GM12878 (cell line): ENCODE results near the gene OTULINL. TPM values are rescaled to one million over a fixed set of nuclear protein-coding genes. Genes with fewer than 3 reads are reported as not detected.

Experiments
- ATAC-seq: fragments of 200-7000 bp; cut with Tn5 transposase; 3 replicates; pipeline ENCODE4 v1.9.1; 2020; ENCODE audit warnings: mild to moderate bottlenecking, moderate library complexity
- BruUV-seq: library from RNA; stranded (reverse); fragments of 400-500 nt; replicated peaks from 2 replicates; lab custom pipeline; 2021; lab: Mats Ljungman, UMichigan
- CTCF ChIA-PET: fragments of 300-600 bp; sonication (Branson Sonifier 250); formaldehyde crosslinking; extraction: SDS; loops from one replicate; lab custom pipeline; 2021; ENCODE audit warnings: inconsistent platforms; lab: Yijun Ruan, JAX
- POLR2A ChIA-PET: fragments of 350-600 bp; formaldehyde crosslinking; extraction: SDS; loops from one replicate; lab custom pipeline; 2021; ENCODE audit warnings: inconsistent platforms; lab: Charles Lee
- RAD21 ChIA-PET: fragments of 300-600 bp; sonication (Branson Sonifier 250); formaldehyde crosslinking; loops from one replicate; lab custom pipeline; 2023; ENCODE audit warnings: antibody characterized with exemption; ENCODE audit not compliant: unreplicated experiment; lab: Charles Lee
- SMC1A ChIA-PET: fragments of 300-600 bp; sonication (Branson Sonifier 250); formaldehyde crosslinking; loops from one replicate; lab custom pipeline; 2023; ENCODE audit not compliant: unreplicated experiment, uncharacterized antibody; lab: Charles Lee
- DNase-seq: peaks from one replicate; pipeline ENCODE4 v3.0.0-alpha.2; 2011; ENCODE audit warnings: low read depth, low spot score
- FAIRE-seq: peaks from 3 replicates; lab custom pipeline; 2011; peaks lifted over from hg19 to GRCh38; lab: Jason Lieb, UNC
- H2AFZ ChIP-seq: 2 replicates; pipeline ENCODE4 v1.6.0; 2011; ENCODE audit warnings: low read depth, low read length, control low read depth; ENCODE audit not compliant: control insufficient read depth
- H3K27ac ChIP-seq: 2 replicates; pipeline ENCODE4 v1.5.1; 2011; ENCODE audit warnings: control low read depth; ENCODE audit not compliant: control insufficient read depth, insufficient read depth
- H3K27me3 ChIP-seq, 2 experiments: replicated peaks in 1 of 2; 2 replicates each; pipeline versions ENCODE4 v1.6.0 to v1.6.1; 2011; ENCODE audit warnings: low read length in 1 of 2; ENCODE audit not compliant: control insufficient read depth in 2 of 2, insufficient read depth in 2 of 2
- H3K36me3 ChIP-seq, 2 experiments: 2 replicates each; pipeline ENCODE4 v1.5.1; 2011; ENCODE audit warnings: low read length in 1 of 2; ENCODE audit not compliant: control insufficient read depth in 2 of 2, insufficient read depth in 2 of 2
- H3K4me1 ChIP-seq: 2 replicates; pipeline ENCODE4 v1.6.1; 2011; ENCODE audit warnings: mild to moderate bottlenecking, low read length, moderate library complexity, mixed read lengths; ENCODE audit not compliant: control insufficient read depth, insufficient read depth
- H3K4me2 ChIP-seq: 2 replicates; pipeline ENCODE4 v1.6.0; 2011; ENCODE audit warnings: control low read depth; ENCODE audit not compliant: control insufficient read depth, insufficient read depth
- H3K4me3 ChIP-seq: fragments of 200-600 bp; sonication (generic); 2 replicates; pipeline ENCODE4 v1.5.1; 2016
- H3K79me2 ChIP-seq: 2 replicates; pipeline ENCODE4 v1.6.0; 2011; ENCODE audit warnings: low read length; ENCODE audit not compliant: control insufficient read depth, insufficient read depth
- H3K9ac ChIP-seq: 2 replicates; pipeline ENCODE4 v1.8.0; 2011; ENCODE audit warnings: low read length, control low read depth, mixed read lengths; ENCODE audit not compliant: control insufficient read depth, insufficient read depth
- H3K9me3 ChIP-seq: replicated peaks from 3 replicates; pipeline ENCODE4 v1.5.1; 2011; ENCODE audit warnings: mild to moderate bottlenecking, low read length; ENCODE audit not compliant: control insufficient read depth, insufficient read depth
- H4K20me1 ChIP-seq: 2 replicates; pipeline ENCODE4 v1.6.0; 2011; ENCODE audit not compliant: control insufficient read depth, insufficient read depth
- CBX3 ChIP-seq: fragments of 200-600 bp; sonication (generic); IDR thresholded peaks from 2 replicates; pipeline ENCODE4 v1.6.1; 2016; ENCODE audit warnings: low read depth, borderline replicate concordance
- CHD2 ChIP-seq: IDR thresholded peaks from 2 replicates; pipeline ENCODE4 v1.6.1; 2011; ENCODE audit warnings: low read depth, low read length, improper control_type of control experiment, borderline replicate concordance
- CREB1 ChIP-seq: IDR thresholded peaks from 2 replicates; pipeline ENCODE4 v1.6.1; 2012; ENCODE audit warnings: low read depth, mild to moderate bottlenecking, inconsistent platforms
- ESRRA ChIP-seq: IDR thresholded peaks from 2 replicates; pipeline ENCODE4 v1.6.1; 2012; ENCODE audit warnings: mild to moderate bottlenecking, low read length, improper control_type of control experiment
- IKZF2 ChIP-seq, 2 experiments: fragments of 450-650 bp; IDR thresholded peaks; 2 replicates each; pipeline ENCODE4 v1.6.1; 2017; ENCODE audit warnings: mild to moderate bottlenecking in 2 of 2, moderate library complexity in 2 of 2
- JUNB ChIP-seq: IDR thresholded peaks from 2 replicates; pipeline ENCODE4 v1.6.1; 2016; ENCODE audit warnings: antibody characterized with exemption, mild to moderate bottlenecking
- JUND ChIP-seq: IDR thresholded peaks from 2 replicates; pipeline ENCODE4 v1.6.1; 2012; ENCODE audit warnings: low read depth, mild to moderate bottlenecking, low read length, improper control_type of control experiment, moderate library complexity
- PML ChIP-seq: IDR thresholded peaks from 2 replicates; pipeline ENCODE4 v1.6.1; 2012; ENCODE audit warnings: low read length, inconsistent platforms
- POU2F2 ChIP-seq: IDR thresholded peaks from 3 replicates; pipeline ENCODE4 v1.6.1; 2011; ENCODE audit warnings: low read depth, mild to moderate bottlenecking, low read length, borderline replicate concordance
- RELA ChIP-seq: fragments of 450-650 bp; IDR thresholded peaks from 2 replicates; pipeline ENCODE4 v1.8.0; 2014; ENCODE audit warnings: borderline replicate concordance; ENCODE audit not compliant: partially characterized antibody
- SP1 ChIP-seq: IDR thresholded peaks from one replicate; pipeline ENCODE4 v1.6.1; 2011; ENCODE audit warnings: low read depth, low read length
- YBX1 ChIP-seq: fragments of 450-650 bp; IDR thresholded peaks from 2 replicates; pipeline ENCODE4 v1.6.1; 2016; ENCODE audit warnings: antibody characterized with exemption
- WGBS: methylation state at CpG from one replicate; pipeline ENCODE4 v1.1.6; 2016; ENCODE audit warnings: low lambda C conversion rate; ENCODE audit not compliant: insufficient replicate concordance, insufficient coverage; ENCODE audit errors: missing lambda C conversion rate; 5-methylcytosine and 5-hydroxymethylcytosine counted together
- in situ Hi-C: fragments of 300-500 bp; cut with MboI; formaldehyde crosslinking; loops from 9 replicates; pipeline ENCODE4 v1.14.3; 2018; ENCODE audit warnings: mixed read lengths
- intact Hi-C: fragments of 100-400 bp; cut with micrococcal nuclease; formaldehyde crosslinking; loops from one replicate; pipeline ENCODE4 v1.14.2; 2022; ENCODE audit not compliant: unreplicated experiment
- polyA plus RNA-seq, 11 experiments: library from polyadenylated mRNA; depleted of rRNA in 4 of 11; unstranded in 6 of 11; stranded (reverse) in 5 of 11; fragments of >200 nt; fragmentation: Nextera tagmentation in 4 of 11; fragmentation: Illumina TruSeq in 1 of 11; extraction: Ambion mirVana in 4 of 11; extraction: Trizol in 1 of 11; gene quantifications; 1 replicate in 1 of 11; 2 replicates in 10 of 11; pipeline versions ENCODE4 v1.2.1 to v1.2.3, GENCODE V29; 2011 to 2016; ENCODE audit warnings: inconsistent platforms in 2 of 11, missing spikeins in 2 of 11, low read depth in 1 of 11
- total RNA-seq, 4 experiments: library from RNA; depleted of rRNA in 3 of 4; stranded (reverse); fragments of >200 nt in 3 of 4; fragmentation: Illumina TruSeq in 1 of 4; extraction: Trizol in 1 of 4; gene quantifications; 2 replicates each; pipeline versions ENCODE4 v1.2.1 to v1.2.3, GENCODE V29; 2013 to 2021
- TF ChIP-seq, protein P1 (sequence below): IDR thresholded peaks from 2 replicates; pipeline ENCODE4 v1.6.1; 2011; ENCODE audit warnings: low read depth, low read length, improper control_type of control experiment, borderline replicate concordance
- TF ChIP-seq, protein P2 (sequence below): IDR thresholded peaks from 2 replicates; pipeline ENCODE4 v1.6.1; 2012; ENCODE audit warnings: mild to moderate bottlenecking, low read depth, low read length

The OTULINL gene
- total and polyA plus RNA-seq, 10 of the 15 experiments (the other 5 are each of a cell fraction or from before 2014, with no cell fraction given), result 0.60 to 4.7 (median 1.8) TPM

DNA sequence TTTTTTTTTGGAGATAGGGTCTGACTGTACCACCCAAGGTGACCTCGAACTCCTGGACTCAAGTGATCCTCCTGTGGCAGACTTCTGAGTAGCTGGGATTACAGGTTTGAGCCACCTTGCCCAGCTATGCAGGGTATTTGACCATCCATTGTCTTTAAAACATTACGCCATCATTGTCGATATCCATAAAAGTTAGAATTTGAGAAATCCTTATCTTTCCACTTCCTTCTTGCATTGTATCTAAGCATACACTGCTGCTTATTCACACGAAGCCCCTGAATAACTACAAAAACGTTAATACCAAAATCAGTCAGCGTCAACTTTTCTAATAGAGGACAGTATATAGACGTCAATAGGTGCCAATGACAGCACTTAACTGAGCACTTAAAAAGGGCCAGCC, 5.4 kb upstream of the OTULINL start:
- ATAC-seq, result no peak
- Histone ChIP-seq H3K27me3 (peaks cover 1 to 5% of the 10 kb centered on the region in 2 experiments; a peak in 2 of 4 replicates), H3K4me3 (no peak overlapping the region), H3K4me2 (no peak overlapping the region), H3K36me3 (no peaks in the 10 kb centered on the region), H3K9ac (no peak overlapping the region)
- CTCF ChIA-PET, result interaction anchor here (0.6 kb wide), 1 partner anchor 92 kb away, joined by 3 read pairs; no protein-coding TSS in a partner anchor
- TF ChIP-seq RELA (no peak), SP1 (no peak)
- TF ChIP-seq, protein P1, sequence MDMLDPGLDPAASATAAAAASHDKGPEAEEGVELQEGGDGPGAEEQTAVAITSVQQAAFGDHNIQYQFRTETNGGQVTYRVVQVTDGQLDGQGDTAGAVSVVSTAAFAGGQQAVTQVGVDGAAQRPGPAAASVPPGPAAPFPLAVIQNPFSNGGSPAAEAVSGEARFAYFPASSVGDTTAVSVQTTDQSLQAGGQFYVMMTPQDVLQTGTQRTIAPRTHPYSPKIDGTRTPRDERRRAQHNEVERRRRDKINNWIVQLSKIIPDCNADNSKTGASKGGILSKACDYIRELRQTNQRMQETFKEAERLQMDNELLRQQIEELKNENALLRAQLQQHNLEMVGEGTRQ, result no peak
- TF ChIP-seq, all 136 proteins: peak for 0
- Histone ChIP-seq H3K27ac (no peak overlapping the region), H2AFZ (no peak overlapping the region), H3K4me1 (no peaks in the 10 kb centered on the region), H4K20me1 (no peaks in the 10 kb centered on the region), H3K9me3 (no peaks in the 10 kb centered on the region; the same call in 2 of the 3 replicates), H3K79me2 (no peaks in the 10 kb centered on the region)
- DNase-seq (no peak), FAIRE-seq (no peak)
- BruUV-seq, result no TSS peak
- ChIA-PET RAD21 (interaction anchor here (0.7 kb wide), 1 partner anchor 73 kb away, joined by 3 read pairs; no protein-coding TSS in a partner anchor), SMC1A (interaction anchor here (0.6 to 1.3 kb wide), 2 partner anchors 10 to 438 kb away, joined by 3 to 4 read pairs; no protein-coding TSS in a partner anchor), POLR2A (no interaction called here)
- intact Hi-C loops, result no loop called here
- in situ Hi-C loops, result no loop called here
- 51% methylated on average over 7 of the region's 7 CpGs for WGBS

DNA sequence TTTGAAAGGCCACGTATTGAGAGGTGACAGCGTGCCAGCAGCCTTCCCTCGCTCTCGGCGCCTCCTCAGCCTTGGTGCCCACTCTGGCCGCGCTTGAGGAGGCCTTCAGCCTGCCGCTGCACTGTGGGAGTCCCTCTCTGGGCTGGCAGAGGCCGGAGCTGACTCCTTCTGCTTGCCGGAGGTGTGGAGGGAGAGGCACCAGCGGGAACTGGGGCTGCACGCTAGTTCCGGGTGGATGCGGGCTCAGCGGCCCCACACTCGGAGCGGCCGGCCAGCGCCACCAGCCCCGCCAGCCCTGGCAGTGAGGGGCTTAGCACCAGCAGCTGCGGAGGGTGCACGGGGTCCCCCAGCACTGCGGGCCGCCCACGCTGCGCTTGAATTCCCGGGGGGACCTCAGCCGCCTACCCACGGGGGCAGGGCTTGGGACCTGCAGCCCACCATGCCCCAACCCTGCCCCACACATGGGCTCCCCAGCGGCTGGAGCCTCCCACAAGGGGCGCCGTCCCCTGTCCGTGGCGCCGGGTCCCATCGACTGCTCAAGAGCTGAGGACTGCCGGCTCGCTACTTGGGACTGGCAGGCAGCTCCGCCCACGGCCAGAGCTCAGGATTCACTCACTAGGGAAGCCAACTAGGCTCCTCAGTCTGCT, 4.4 kb upstream of the OTULINL start:
- Histone ChIP-seq H3K4me3 (no peak overlapping the region), H3K9ac (no peak overlapping the region), H3K27me3 (peaks cover 1 to 5% of the 10 kb centered on the region in 2 experiments; a peak in 2 of 4 replicates), H3K36me3 (no peaks in the 10 kb centered on the region), H4K20me1 (no peaks in the 10 kb centered on the region), H3K79me2 (no peaks in the 10 kb centered on the region), H3K4me1 (no peaks in the 10 kb centered on the region), H2AFZ (no peak overlapping the region), H3K4me2 (no peak overlapping the region), H3K27ac (no peak overlapping the region), H3K9me3 (no peaks in the 10 kb centered on the region; the same call in 2 of the 3 replicates)
- FAIRE-seq, result no peak
- CTCF ChIA-PET, result no interaction called here
- ATAC-seq, result no peak
- RAD21 ChIA-PET, result interaction anchor here (0.6 kb wide), 1 partner anchor 71 kb away, joined by 3 read pairs; no protein-coding TSS in a partner anchor
- intact Hi-C loops, result no loop called here
- in situ Hi-C loops, result no loop called here
- no TSS peak for BruUV-seq
- DNase-seq, result no peak
- WGBS, result 74% methylated on average over 35 of the region's 40 CpGs
- POLR2A ChIA-PET, result no interaction called here
- SMC1A ChIA-PET, result interaction anchor here (1.3 to 1.4 kb wide), 2 partner anchors 9 to 72 kb away, joined by 4 read pairs; no protein-coding TSS in a partner anchor
- no peak for TF ChIP-seq CBX3
- no peak for TF ChIP-seq CHD2
- TF ChIP-seq JUND, result no peak
- no peak for TF ChIP-seq CREB1
- no peak for TF ChIP-seq ESRRA
- no peak for TF ChIP-seq JUNB
- no peak for TF ChIP-seq POU2F2
- TF ChIP-seq YBX1, result no peak
- TF ChIP-seq PML, result no peak
- TF ChIP-seq, protein P2, sequence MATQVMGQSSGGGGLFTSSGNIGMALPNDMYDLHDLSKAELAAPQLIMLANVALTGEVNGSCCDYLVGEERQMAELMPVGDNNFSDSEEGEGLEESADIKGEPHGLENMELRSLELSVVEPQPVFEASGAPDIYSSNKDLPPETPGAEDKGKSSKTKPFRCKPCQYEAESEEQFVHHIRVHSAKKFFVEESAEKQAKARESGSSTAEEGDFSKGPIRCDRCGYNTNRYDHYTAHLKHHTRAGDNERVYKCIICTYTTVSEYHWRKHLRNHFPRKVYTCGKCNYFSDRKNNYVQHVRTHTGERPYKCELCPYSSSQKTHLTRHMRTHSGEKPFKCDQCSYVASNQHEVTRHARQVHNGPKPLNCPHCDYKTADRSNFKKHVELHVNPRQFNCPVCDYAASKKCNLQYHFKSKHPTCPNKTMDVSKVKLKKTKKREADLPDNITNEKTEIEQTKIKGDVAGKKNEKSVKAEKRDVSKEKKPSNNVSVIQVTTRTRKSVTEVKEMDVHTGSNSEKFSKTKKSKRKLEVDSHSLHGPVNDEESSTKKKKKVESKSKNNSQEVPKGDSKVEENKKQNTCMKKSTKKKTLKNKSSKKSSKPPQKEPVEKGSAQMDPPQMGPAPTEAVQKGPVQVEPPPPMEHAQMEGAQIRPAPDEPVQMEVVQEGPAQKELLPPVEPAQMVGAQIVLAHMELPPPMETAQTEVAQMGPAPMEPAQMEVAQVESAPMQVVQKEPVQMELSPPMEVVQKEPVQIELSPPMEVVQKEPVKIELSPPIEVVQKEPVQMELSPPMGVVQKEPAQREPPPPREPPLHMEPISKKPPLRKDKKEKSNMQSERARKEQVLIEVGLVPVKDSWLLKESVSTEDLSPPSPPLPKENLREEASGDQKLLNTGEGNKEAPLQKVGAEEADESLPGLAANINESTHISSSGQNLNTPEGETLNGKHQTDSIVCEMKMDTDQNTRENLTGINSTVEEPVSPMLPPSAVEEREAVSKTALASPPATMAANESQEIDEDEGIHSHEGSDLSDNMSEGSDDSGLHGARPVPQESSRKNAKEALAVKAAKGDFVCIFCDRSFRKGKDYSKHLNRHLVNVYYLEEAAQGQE, result no peak
- TF ChIP-seq IKZF2 (IDR thresholded peaks at IDR 0.05), result no peak
